Astrocyte (in vitro differentiated cells and primary cell): ENCODE data around the gene UQCRQ.
A peak's percentile ranks its signal among the peaks of the same experiment; 100 is the strongest.

Source experiments
- EZH2 ChIP-seq: IDR thresholded peaks from 2 replicates; pipeline ENCODE4 v1.6.1; 2012; ENCODE audit warnings: mild to moderate bottlenecking, low read length, inconsistent platforms; ENCODE audit not compliant: insufficient read depth
- TF ChIP-seq, protein P1 (sequence below): IDR thresholded peaks from 2 replicates; pipeline ENCODE4 v1.5.1; 2011; ENCODE audit warnings: low read depth, mild to moderate bottlenecking, inconsistent platforms, low read length, moderate library complexity; ENCODE audit not compliant: insufficient read depth

DNA sequence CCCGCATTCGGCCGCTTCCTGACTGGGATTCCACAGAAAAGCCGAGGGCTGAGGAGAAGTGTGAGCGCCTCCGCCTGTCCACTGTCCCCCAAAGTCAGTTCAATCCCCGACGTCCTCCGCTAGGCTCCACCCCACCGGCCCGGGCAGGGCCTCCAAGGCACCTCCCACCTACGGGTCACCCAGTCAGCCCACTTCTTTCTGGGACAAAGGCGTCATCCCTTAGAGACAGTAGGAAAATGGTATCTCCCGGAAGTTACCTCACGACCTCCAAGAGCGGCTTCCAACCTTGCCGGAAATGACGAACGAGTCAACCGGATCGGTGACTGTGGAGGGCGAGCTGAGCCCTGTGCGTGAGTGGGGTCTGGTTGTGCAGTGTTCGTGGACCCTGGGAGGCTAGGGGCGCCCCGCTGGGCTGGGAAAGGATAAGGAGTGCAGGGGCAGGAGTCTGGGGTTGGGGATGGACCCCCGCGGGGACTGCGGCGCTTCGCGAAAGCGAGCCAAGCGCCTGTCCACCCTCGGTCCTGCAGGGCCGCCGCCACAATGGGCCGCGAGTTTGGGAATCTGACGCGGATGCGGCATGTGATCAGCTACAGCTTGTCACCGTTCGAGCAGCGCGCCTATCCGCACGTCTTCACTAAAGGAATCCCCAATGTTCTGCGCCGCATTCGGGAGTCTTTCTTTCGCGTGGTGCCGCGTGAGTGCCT, at the start of gene UQCRQ, which contains the start of gene GDF9:
- TF ChIP-seq, protein P1, sequence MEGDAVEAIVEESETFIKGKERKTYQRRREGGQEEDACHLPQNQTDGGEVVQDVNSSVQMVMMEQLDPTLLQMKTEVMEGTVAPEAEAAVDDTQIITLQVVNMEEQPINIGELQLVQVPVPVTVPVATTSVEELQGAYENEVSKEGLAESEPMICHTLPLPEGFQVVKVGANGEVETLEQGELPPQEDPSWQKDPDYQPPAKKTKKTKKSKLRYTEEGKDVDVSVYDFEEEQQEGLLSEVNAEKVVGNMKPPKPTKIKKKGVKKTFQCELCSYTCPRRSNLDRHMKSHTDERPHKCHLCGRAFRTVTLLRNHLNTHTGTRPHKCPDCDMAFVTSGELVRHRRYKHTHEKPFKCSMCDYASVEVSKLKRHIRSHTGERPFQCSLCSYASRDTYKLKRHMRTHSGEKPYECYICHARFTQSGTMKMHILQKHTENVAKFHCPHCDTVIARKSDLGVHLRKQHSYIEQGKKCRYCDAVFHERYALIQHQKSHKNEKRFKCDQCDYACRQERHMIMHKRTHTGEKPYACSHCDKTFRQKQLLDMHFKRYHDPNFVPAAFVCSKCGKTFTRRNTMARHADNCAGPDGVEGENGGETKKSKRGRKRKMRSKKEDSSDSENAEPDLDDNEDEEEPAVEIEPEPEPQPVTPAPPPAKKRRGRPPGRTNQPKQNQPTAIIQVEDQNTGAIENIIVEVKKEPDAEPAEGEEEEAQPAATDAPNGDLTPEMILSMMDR: peak; percentile 15
- TF ChIP-seq EZH2: no peak
